ENCODE results near the gene LRTM2.

GRCh38 chr12:1842183-1842904, 22.0 kb downstream of the LRTM2 start:
- TF ChIP-seq, protein P1, sequence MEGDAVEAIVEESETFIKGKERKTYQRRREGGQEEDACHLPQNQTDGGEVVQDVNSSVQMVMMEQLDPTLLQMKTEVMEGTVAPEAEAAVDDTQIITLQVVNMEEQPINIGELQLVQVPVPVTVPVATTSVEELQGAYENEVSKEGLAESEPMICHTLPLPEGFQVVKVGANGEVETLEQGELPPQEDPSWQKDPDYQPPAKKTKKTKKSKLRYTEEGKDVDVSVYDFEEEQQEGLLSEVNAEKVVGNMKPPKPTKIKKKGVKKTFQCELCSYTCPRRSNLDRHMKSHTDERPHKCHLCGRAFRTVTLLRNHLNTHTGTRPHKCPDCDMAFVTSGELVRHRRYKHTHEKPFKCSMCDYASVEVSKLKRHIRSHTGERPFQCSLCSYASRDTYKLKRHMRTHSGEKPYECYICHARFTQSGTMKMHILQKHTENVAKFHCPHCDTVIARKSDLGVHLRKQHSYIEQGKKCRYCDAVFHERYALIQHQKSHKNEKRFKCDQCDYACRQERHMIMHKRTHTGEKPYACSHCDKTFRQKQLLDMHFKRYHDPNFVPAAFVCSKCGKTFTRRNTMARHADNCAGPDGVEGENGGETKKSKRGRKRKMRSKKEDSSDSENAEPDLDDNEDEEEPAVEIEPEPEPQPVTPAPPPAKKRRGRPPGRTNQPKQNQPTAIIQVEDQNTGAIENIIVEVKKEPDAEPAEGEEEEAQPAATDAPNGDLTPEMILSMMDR (IDR thresholded peaks at IDR 0.05), result no peak
- TF ChIP-seq POLR2A (IDR thresholded peaks at IDR 0.05), result no peak
